Sigmoid colon (tissue), 4 donors: ENCODE results near the gene TEN1.

Source experiments
- CTCF ChIP-seq, 4 experiments: fragments of 450-650 bp in 3 of 4; fragments of 200-600 bp in 1 of 4; IDR thresholded peaks; one replicate each; pipeline ENCODE4 v1.5.1; 2016 to 2019; ENCODE audit warnings: antibody characterized with exemption in 4 of 4, mild to moderate bottlenecking in 3 of 4, moderate library complexity in 2 of 4
- POLR2A ChIP-seq, 2 donors: fragments of 450-650 bp; IDR thresholded peaks; one replicate each; pipeline ENCODE4 v1.6.1; 2016; ENCODE audit warnings: antibody characterized with exemption in 2 of 2, mild to moderate bottlenecking in 2 of 2, moderate library complexity in 2 of 2
- POLR2AphosphoS5 ChIP-seq, 4 donors: sonication (generic); formaldehyde crosslinking; IDR thresholded peaks; one replicate each; pipeline ENCODE4 v1.6.1; 2017; ENCODE audit warnings: antibody characterized with exemption in 4 of 4

DNA sequence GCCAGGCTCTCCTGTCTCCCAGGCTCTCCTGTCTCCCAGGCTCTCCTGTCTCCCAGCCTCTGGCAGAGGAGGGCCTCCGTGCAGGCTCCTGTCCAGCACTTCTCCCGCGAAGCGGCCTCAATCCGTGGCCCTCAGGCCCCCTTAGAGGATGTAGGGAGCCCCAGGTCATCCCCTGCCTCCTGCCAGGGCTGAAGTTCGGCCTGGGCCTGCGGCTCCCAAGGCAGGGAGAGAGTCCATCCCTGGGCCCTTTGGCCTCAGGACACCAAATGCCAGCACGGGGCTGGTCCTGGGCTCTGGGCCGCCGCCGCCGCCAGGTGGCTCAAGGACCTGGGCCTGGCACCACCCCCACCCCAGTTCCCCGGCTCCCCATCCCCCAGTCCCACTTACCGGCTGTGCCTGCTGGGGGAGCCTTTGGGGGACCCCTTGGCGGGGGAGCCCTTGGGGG lies 47.7 kb downstream of the TEN1 start:
- TF ChIP-seq POLR2A (IDR thresholded peaks at IDR 0.05) (no peak), CTCF (IDR thresholded peaks at IDR 0.05) (no peak), POLR2AphosphoS5 (IDR thresholded peaks at IDR 0.05) (no peak)
